ENCODE measurements around the gene RPS27L. TPM values are rescaled to one million over a fixed set of nuclear protein-coding genes. Genes with fewer than 3 reads are reported as not detected.

Gene RPS27L
- total RNA-seq, 1 experiment from 2014 or later = 65.6 TPM

DNA sequence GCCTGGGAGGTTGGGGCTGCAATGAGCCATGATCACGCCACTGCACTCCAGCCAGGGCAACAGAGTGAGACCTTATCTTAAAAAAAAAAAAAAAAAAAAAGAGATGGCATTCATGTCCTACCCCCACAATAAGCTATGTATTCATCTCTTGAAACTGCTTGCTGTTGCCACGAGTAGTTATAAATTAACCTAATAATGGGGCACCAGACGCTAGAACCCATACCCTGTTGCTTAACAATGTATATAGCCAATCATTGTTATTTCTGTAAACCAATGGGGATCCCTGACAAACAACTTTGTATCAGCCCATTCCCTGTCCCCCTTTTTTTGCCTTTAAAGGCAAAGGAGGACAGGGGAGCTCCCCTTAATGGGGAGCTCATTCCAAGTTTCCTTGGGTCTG is 38.4 kb downstream of the RPS27L start:
- BruUV-seq (replicated peaks) = no TSS peak
- no peaks in the 10 kb centered on the region for H3K4me1 ChIP-seq (ENCODE audit: insufficient read depth, low read length, poor library complexity, severe bottlenecking)
- CTCF ChIA-PET = interaction anchor here (0.6 kb wide), 1 partner anchor 15 kb away, joined by 3 read pairs; no protein-coding TSS in a partner anchor
- DNase-seq (ENCODE audit: low spot score) = no peak
- no peak overlapping the region for H3K4me3 ChIP-seq (ENCODE audit: low read depth, low read length, poor library complexity, severe bottlenecking)
- H3K27me3 ChIP-seq (replicated peaks; ENCODE audit: insufficient read depth, low read depth, low read length, poor library complexity) = no peaks in the 10 kb centered on the region
- no peak overlapping the region for H3K27ac ChIP-seq (ENCODE audit: low read depth, low read length, poor library complexity, severe bottlenecking)
- no peak for TF ChIP-seq EZH2 (IDR thresholded peaks at IDR 0.05; ENCODE audit: borderline replicate concordance, low read depth, low read length, poor library complexity, severe bottlenecking)
- TF ChIP-seq, protein P1, sequence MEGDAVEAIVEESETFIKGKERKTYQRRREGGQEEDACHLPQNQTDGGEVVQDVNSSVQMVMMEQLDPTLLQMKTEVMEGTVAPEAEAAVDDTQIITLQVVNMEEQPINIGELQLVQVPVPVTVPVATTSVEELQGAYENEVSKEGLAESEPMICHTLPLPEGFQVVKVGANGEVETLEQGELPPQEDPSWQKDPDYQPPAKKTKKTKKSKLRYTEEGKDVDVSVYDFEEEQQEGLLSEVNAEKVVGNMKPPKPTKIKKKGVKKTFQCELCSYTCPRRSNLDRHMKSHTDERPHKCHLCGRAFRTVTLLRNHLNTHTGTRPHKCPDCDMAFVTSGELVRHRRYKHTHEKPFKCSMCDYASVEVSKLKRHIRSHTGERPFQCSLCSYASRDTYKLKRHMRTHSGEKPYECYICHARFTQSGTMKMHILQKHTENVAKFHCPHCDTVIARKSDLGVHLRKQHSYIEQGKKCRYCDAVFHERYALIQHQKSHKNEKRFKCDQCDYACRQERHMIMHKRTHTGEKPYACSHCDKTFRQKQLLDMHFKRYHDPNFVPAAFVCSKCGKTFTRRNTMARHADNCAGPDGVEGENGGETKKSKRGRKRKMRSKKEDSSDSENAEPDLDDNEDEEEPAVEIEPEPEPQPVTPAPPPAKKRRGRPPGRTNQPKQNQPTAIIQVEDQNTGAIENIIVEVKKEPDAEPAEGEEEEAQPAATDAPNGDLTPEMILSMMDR (conservative IDR thresholded peaks at IDR 0.05; ENCODE audit: low read depth, low read length) = no peak
- peaks cover 3% of the 10 kb centered on the region for H3K9me3 ChIP-seq (ENCODE audit: low read depth, low read length, poor library complexity, severe bottlenecking)
- POLR2A ChIA-PET (ENCODE audit: low non-redundant PET) = no interaction called here
- H3K36me3 ChIP-seq (ENCODE audit: insufficient read depth, low read length, poor library complexity, severe bottlenecking) = no peaks in the 10 kb centered on the region
- intact Hi-C loops (cut with micrococcal nuclease; ENCODE audit: unreplicated experiment) = no loop called here

DNA sequence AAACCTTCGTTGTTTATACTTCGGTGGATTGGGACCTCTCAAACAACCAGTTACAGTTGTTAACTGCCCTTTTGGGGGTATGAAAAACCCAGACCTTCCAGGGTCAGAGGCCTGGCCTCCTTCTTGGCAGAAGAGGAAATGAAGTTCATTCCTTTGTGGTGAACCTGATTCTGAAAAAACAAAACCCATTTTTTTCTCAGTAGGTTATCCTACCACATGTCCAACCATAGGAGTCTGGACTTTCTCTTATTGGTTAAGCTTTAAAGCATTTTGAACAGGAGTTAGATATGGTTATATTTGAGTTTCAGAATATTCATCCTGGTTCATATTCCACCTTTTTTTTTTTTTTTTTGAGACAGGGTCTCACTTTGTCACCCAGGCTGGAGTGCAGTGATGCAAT is 42.8 kb downstream of the RPS27L start:
- DNase-seq (ENCODE audit: low spot score) = no peak
- intact Hi-C loops (cut with micrococcal nuclease; ENCODE audit: unreplicated experiment) = no loop called here
- H3K4me1 ChIP-seq (ENCODE audit: insufficient read depth, low read length, poor library complexity, severe bottlenecking) = no peaks in the 10 kb centered on the region
- no TSS peak for BruUV-seq (replicated peaks)
- CTCF ChIA-PET = no interaction called here
- no peak overlapping the region for H3K4me3 ChIP-seq (ENCODE audit: low read depth, low read length, poor library complexity, severe bottlenecking)
- POLR2A ChIA-PET (ENCODE audit: low non-redundant PET) = no interaction called here
- peaks cover 3% of the 10 kb centered on the region for H3K9me3 ChIP-seq (ENCODE audit: low read depth, low read length, poor library complexity, severe bottlenecking)
- H3K27me3 ChIP-seq (replicated peaks; ENCODE audit: insufficient read depth, low read depth, low read length, poor library complexity) = no peaks in the 10 kb centered on the region
- no peak overlapping the region for H3K27ac ChIP-seq (ENCODE audit: low read depth, low read length, poor library complexity, severe bottlenecking)
- TF ChIP-seq EZH2 (IDR thresholded peaks at IDR 0.05; ENCODE audit: borderline replicate concordance, low read depth, low read length, poor library complexity, severe bottlenecking) = no peak
- TF ChIP-seq, protein P1 (conservative IDR thresholded peaks at IDR 0.05; ENCODE audit: low read depth, low read length) = no peak
- no peaks in the 10 kb centered on the region for H3K36me3 ChIP-seq (ENCODE audit: insufficient read depth, low read length, poor library complexity, severe bottlenecking)

DNA sequence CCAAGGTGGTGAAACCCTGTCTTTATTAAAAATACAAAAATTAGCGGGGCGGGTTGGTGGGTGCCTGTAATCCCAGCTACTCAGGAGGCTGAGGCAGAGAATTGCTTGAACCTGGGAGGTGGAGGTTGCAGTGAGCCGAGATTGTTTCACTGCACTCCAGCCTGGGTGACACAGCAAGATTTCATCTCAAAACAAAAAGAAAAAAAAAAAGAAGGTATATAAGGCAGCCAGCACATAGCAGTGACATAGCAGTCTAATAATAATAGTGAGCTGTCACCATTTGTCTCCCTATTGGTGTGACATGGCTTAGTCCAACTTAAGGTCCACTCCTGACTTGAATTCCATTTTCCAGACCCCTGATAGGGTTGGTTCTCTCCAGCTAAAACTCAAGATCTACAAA is 44.4 kb downstream of the RPS27L start:
- H3K36me3 ChIP-seq (ENCODE audit: insufficient read depth, low read length, poor library complexity, severe bottlenecking) = no peaks in the 10 kb centered on the region
- intact Hi-C loops (cut with micrococcal nuclease; ENCODE audit: unreplicated experiment) = no loop called here
- no peaks in the 10 kb centered on the region for H3K27me3 ChIP-seq (replicated peaks; ENCODE audit: insufficient read depth, low read depth, low read length, poor library complexity)
- H3K4me3 ChIP-seq (ENCODE audit: low read depth, low read length, poor library complexity, severe bottlenecking) = no peak overlapping the region
- H3K27ac ChIP-seq (ENCODE audit: low read depth, low read length, poor library complexity, severe bottlenecking) = no peak overlapping the region
- no TSS peak for BruUV-seq (replicated peaks)
- no peaks in the 10 kb centered on the region for H3K9me3 ChIP-seq (ENCODE audit: low read depth, low read length, poor library complexity, severe bottlenecking)
- ChIA-PET CTCF (no interaction called here), POLR2A (ENCODE audit: low non-redundant PET) (no interaction called here)
- no peak for DNase-seq (ENCODE audit: low spot score)
- no peaks in the 10 kb centered on the region for H3K4me1 ChIP-seq (ENCODE audit: insufficient read depth, low read length, poor library complexity, severe bottlenecking)
- TF ChIP-seq EZH2 (IDR thresholded peaks at IDR 0.05; ENCODE audit: borderline replicate concordance, low read depth, low read length, poor library complexity, severe bottlenecking) = no peak
- TF ChIP-seq, protein P1 (conservative IDR thresholded peaks at IDR 0.05; ENCODE audit: low read depth, low read length) = no peak
